NK-92 (cell line): ENCODE data around the gene CYS1.

Source experiments
- DNase-seq: peaks from one replicate; lab custom pipeline; 2025; ENCODE audit not compliant: unreplicated experiment; lab: John Stamatoyannopoulos, UW

CYS1 gene

GRCh38 chr2:10073706-10074105 lies 6.5 kb downstream of the CYS1 start:
- no peak for DNase-seq

GRCh38 chr2:10072656-10073480 lies 7.3 kb downstream of the CYS1 start:
- DNase-seq: no peak

GRCh38 chr2:10071595-10071994 lies 8.6 kb downstream of the CYS1 start:
- DNase-seq: no peak

GRCh38 chr2:10071176-10071575 lies 9.0 kb downstream of the CYS1 start:
- no peak for DNase-seq

GRCh38 chr2:10067881-10068280 lies 12.3 kb downstream of the CYS1 start:
- DNase-seq: no peak

GRCh38 chr2:10067330-10067729 lies 12.9 kb downstream of the CYS1 start:
- no peak for DNase-seq

GRCh38 chr2:10065773-10066055 lies 14.5 kb downstream of the CYS1 start:
- no peak for DNase-seq

GRCh38 chr2:10064932-10065772 lies 15.1 kb downstream of the CYS1 start:
- DNase-seq: no peak

- no peak for DNase-seq
These were observed 16.6 kb downstream of the CYS1 start for GRCh38 chr2:10063566-10063965.

GRCh38 chr2:10062931-10063365 lies 17.3 kb downstream of the CYS1 start:
- no peak for DNase-seq

GRCh38 chr2:10061221-10061925 lies 18.8 kb downstream of the CYS1 start:
- no peak for DNase-seq

- no peak for DNase-seq
These were observed 20.5 kb downstream of the CYS1 start for GRCh38 chr2:10059552-10060335.

GRCh38 chr2:10059016-10059351 lies 21.2 kb downstream of the CYS1 start:
- no peak for DNase-seq

GRCh38 chr2:10058251-10059015 lies 21.8 kb downstream of the CYS1 start:
- no peak for DNase-seq

- DNase-seq: no peak
These were observed 22.7 kb downstream of the CYS1 start for GRCh38 chr2:10057231-10058107.

- no peak for DNase-seq
These were observed 23.8 kb downstream of the CYS1 start for GRCh38 chr2:10056439-10056838.

- DNase-seq: no peak
These were observed 25.2 kb downstream of the CYS1 start for GRCh38 chr2:10054976-10055375.

- DNase-seq: no peak
These were observed 25.8 kb downstream of the CYS1 start for GRCh38 chr2:10054424-10054823.

- DNase-seq: no peak
These were observed 26.9 kb downstream of the CYS1 start for GRCh38 chr2:10053351-10053750.
